Smooth muscle cell of the brain vasculature (primary cell): ENCODE results near the gene BSND.
"Not testable (repeated sequence)": the region's sequence is repeated elsewhere in the genome, so short reads cannot be mapped to it uniquely, and the experiment has no call there.

Experiments used
- DNase-seq: peaks from one replicate; pipeline ENCODE4 v3.0.0-alpha.2; 2012; ENCODE audit warnings: low read depth, low spot score

BSND gene

GRCh38 chr1:54998677-54999076, at the start of gene BSND:
TSS of gene BSND (plus strand) at chr1:54998933. CDS start at chr1:54999187, 254 bp downstream.
- no peak for DNase-seq

DNA sequence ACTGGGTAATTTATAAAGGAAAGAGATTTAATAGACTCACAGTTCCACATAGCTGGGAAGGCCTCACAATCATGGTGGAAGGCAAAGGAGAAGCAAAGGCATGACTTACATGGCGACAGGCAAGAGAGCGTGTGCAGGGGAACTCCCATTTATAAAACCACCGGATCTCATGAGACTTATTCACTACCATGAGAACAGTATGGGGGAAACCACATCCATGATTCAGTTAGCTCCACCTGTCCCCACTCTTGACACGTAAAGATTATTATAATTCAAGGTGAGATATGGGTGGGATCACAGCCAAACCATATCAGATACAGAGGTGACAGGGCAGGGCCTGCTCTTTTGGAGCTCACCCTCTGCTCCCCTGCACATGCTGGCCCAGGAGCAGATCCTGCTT, 49.7 kb upstream of the BSND start:
- DNase-seq: no peak

GRCh38 chr1:54950006-54950368, 48.7 kb upstream of the BSND start:
- DNase-seq: no peak

GRCh38 chr1:54950369-54951163, 48.2 kb upstream of the BSND start:
- DNase-seq: peak; percentile 71

- DNase-seq: no peak
These were observed 46.9 kb upstream of the BSND start for GRCh38 chr1:54951810-54952226.

GRCh38 chr1:54952950-54953718, 45.6 kb upstream of the BSND start:
- no peak for DNase-seq

DNA sequence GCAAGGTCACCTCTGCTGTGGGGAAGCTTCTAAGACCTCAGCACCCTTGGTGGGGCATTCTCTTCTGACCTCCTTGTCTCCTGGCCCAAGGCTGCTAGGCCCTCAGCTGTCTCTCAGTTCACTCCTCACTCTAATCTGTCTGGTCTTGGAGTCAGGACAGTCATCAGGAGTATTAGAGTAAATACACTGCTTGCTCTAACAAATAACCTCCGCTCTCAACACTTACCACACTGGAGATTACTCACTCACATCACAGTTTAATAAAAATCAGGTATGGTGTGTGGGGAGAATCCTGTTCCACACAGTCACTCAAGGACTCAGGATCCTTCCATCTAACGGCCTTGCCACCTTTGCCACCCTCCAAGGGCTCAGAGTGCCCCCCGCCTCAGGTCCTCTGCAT, 44.9 kb upstream of the BSND start:
- DNase-seq: no peak

GRCh38 chr1:54955359-54955758, 43.4 kb upstream of the BSND start:
- no peak for DNase-seq

DNA sequence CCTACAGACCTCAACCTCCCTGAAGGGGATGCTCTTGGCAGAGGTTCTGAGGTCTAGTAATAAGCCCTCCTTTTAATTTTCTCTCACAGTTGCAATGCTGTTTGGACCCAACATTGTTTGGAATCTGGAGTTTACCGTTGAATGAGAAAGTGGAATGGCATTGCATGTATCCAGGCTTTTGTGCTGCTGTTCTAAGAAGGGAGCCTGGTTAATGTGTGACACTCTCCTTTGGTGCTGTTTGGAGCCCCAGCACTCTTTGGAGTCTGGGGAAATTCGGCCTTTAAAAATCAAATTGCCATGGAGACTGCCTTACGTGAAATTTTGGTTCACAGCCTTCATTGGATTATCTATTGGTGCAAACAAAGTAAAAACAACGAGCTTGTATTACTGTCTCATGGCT, 42.0 kb upstream of the BSND start:
- DNase-seq: no peak

GRCh38 chr1:54959241-54959640, 39.5 kb upstream of the BSND start:
- DNase-seq: no peak

DNA sequence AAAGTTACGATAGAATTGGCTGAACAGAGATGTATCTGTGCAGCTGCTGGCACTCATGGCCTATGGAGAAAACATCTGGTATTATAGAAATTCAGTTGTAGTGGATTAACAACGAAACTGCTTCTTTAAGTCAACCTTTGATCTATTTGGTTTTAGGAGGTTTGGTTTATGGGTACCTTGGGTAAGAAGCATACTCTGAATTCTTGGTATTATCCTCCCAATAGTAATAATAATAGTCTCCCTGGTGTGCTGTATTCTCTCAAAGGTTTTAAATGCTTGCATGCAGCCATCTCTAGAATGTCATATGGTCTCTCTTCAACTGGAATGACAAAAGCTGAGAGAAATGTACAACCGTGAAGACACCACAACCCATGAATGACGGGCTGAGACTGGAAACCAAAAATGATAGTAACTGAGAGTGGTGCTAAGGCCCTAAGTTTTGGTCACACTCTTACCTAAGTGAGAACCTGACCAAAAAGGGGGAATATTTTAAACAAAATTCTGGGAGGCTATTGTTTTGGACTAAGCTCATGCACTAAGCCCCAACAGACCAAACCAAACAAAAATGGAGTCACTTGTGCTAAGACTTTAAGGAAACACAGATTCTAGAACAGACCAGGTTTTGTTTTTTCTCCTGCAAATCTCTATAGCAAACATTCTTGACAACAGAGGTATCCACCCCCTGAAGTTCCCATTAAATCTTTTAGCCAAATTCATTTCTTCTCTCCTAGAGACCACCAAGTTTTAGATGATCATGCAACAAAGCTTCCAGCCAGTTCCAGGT, 35.9 kb upstream of the BSND start:
- DNase-seq: no peak

DNA sequence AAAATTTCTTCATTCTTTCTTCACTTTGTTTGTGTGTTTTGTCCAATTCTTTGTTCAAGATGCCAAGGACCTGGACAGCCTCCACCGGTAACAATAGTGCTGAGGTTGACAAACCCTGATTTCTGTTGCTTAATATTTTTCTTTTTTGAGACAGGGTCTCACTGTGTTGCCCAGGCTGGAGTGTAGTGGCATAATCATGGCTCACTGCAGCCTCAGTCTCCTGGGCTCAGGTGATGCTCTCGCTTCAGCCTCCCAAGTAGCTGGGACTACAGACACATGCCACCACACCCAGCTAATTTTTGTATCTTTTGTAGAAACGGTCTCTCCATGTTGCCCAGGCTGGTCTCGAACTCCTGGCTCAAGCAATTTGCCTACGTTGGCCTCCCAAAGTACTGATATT, 34.9 kb upstream of the BSND start:
- DNase-seq: not testable (repeated sequence)

- no peak for DNase-seq
These were observed 33.0 kb upstream of the BSND start for GRCh38 chr1:54965624-54966340.

- no peak for DNase-seq
These were observed 31.4 kb upstream of the BSND start for GRCh38 chr1:54967372-54967771.

- no peak for DNase-seq
These were observed 30.2 kb upstream of the BSND start for GRCh38 chr1:54968551-54968950.

GRCh38 chr1:54969879-54970278, 28.9 kb upstream of the BSND start:
- DNase-seq: no peak

DNA sequence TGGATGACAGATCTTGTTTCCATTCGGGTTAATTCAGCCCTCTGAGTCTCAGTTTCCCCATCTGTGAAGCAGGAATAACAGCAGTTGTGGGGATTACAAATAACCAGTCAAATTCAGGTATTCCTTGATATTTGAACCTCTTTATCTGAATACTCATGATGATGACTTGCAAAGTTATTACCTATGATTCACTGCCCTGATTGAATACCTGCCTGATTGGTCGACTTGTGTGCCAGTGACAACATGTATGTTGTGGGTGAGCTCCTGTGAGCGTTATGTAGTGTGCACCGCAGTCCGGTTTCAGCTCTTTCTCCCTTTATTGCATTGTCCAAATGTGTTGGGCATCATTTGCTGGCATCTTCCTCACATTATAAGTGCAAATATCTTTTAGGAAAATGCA, 27.8 kb upstream of the BSND start:
- no peak for DNase-seq

- no peak for DNase-seq
These were observed 27.4 kb upstream of the BSND start for GRCh38 chr1:54971317-54971791.

GRCh38 chr1:54972436-54972835, 26.3 kb upstream of the BSND start:
- DNase-seq: no peak

DNA sequence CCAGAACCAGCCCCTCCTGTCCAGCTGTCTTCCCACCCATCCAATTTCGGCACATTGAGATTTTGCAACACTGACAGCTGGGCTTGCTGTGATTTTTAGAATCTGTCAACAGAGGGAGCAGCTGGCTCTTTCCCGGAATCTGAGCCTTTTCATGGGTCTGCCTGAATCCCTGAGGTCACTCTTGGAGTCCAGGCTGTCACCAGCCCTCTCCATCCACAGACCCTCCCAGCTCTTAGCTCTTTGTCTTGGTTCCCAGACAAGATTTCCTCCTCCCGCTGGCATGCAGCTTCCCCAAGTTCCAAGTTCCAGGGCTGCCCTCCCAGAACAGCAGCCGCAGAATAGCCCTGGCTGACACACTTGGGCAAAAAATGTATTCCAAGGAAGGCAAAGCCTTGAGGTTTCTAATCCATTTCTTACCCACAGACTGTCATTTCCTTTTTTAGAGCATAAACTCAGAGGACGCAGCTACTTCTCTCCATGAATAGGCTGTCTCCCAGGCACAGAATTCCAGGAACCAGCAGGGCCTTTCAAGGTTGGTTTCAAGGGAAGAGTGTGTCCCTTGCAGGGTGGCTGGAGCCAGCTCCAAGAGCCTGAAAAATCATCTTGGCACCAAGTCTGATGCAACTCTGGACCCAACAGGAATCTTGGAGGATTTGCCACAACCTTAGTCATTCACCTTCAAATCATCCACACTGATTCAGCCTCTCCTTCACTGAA, 25.4 kb upstream of the BSND start:
- DNase-seq: no peak
